ENCODE data around the gene FIG4. TPM values are rescaled to one million over a fixed set of nuclear protein-coding genes. Genes with fewer than 3 reads are reported as not detected.

Gene FIG4
- total RNA-seq, 2 experiments from 2014 or later = 13.1 to 14.3 TPM

- TF ChIP-seq CTCF (IDR thresholded peaks at IDR 0.05) = no peak
- no peak for DNase-seq
- H3K36me3 Mint-ChIP-seq (ENCODE audit: low read depth) = peaks cover 3% of the 10 kb centered on the region
- no peaks in the 10 kb centered on the region for H3K9me3 Mint-ChIP-seq
- ChIA-PET CTCF (no interaction called here), POLR2A (no interaction called here)
- intact Hi-C loops (cut with micrococcal nuclease) = no loop called here
- no peak overlapping the region for H3K27ac Mint-ChIP-seq
- no peaks in the 10 kb centered on the region for H3K27me3 Mint-ChIP-seq
- ATAC-seq = no peak
- no peaks in the 10 kb centered on the region for H3K4me1 Mint-ChIP-seq (ENCODE audit: low read depth)
- no peak overlapping the region for H3K4me3 Mint-ChIP-seq
These were observed 89.9 kb downstream of the FIG4 start for GRCh38 chr6:109781001-109781400.

GRCh38 chr6:109782491-109782999 lies 91.4 kb downstream of the FIG4 start:
- Mint-ChIP-seq H3K4me3 (no peak overlapping the region), H3K36me3 (ENCODE audit: low read depth) (peaks cover 3% of the 10 kb centered on the region), H3K9me3 (no peaks in the 10 kb centered on the region), H3K27me3 (no peaks in the 10 kb centered on the region), H3K4me1 (ENCODE audit: low read depth) (no peaks in the 10 kb centered on the region), H3K27ac (no peak overlapping the region)
- no peak for ATAC-seq
- TF ChIP-seq CTCF (IDR thresholded peaks at IDR 0.05) = no peak
- DNase-seq = no peak
- ChIA-PET CTCF (interaction anchor here (0.6 to 1.5 kb wide), 5 partner anchors 10 to 257 kb away, joined by 3 to 7 read pairs (median 3); no protein-coding TSS in a partner anchor), POLR2A (no interaction called here)
- intact Hi-C loops (cut with micrococcal nuclease) = no loop called here

- ATAC-seq (no peak), DNase-seq (peak; percentile 15)
- Mint-ChIP-seq H3K27me3 (no peaks in the 10 kb centered on the region), H3K27ac (no peak overlapping the region), H3K4me3 (no peak overlapping the region), H3K36me3 (ENCODE audit: low read depth) (peaks cover 3% of the 10 kb centered on the region), H3K9me3 (no peaks in the 10 kb centered on the region), H3K4me1 (ENCODE audit: low read depth) (no peaks in the 10 kb centered on the region)
- peak; percentile 23 for TF ChIP-seq CTCF (IDR thresholded peaks at IDR 0.05)
- POLR2A ChIA-PET = no interaction called here
- CTCF ChIA-PET = interaction anchor here (0.6 to 1.5 kb wide), 5 partner anchors 11 to 256 kb away, joined by 3 to 7 read pairs (median 3); no protein-coding TSS in a partner anchor
- intact Hi-C loops (cut with micrococcal nuclease) = no loop called here
These were observed 92.3 kb downstream of the FIG4 start for GRCh38 chr6:109783250-109783986.

- no peak overlapping the region for H3K4me3 Mint-ChIP-seq
- intact Hi-C loops (cut with micrococcal nuclease) = no loop called here
- no peak for DNase-seq
- TF ChIP-seq CTCF (IDR thresholded peaks at IDR 0.05) = no peak
- H3K27ac Mint-ChIP-seq = no peak overlapping the region
- POLR2A ChIA-PET = no interaction called here
- H3K9me3 Mint-ChIP-seq = no peaks in the 10 kb centered on the region
- no peak for ATAC-seq
- H3K4me1 Mint-ChIP-seq (ENCODE audit: low read depth) = no peaks in the 10 kb centered on the region
- no peaks in the 10 kb centered on the region for H3K27me3 Mint-ChIP-seq
- CTCF ChIA-PET = no interaction called here
- H3K36me3 Mint-ChIP-seq (ENCODE audit: low read depth) = peaks cover 3% of the 10 kb centered on the region
These were observed 96.2 kb downstream of the FIG4 start for GRCh38 chr6:109787312-109787711.

GRCh38 chr6:109788687-109789086 lies 97.6 kb downstream of the FIG4 start:
- peaks cover 3% of the 10 kb centered on the region for H3K36me3 Mint-ChIP-seq (ENCODE audit: low read depth)
- TF ChIP-seq CTCF (IDR thresholded peaks at IDR 0.05) = no peak

More at GRCh38 chr6:109788687-109789086, 97.6 kb downstream of the FIG4 start:
- ChIA-PET CTCF (no interaction called here), POLR2A (interaction anchor here (0.6 kb wide), 1 partner anchor 10 kb away, joined by 3 read pairs; no protein-coding TSS in a partner anchor)
- no peaks in the 10 kb centered on the region for H3K4me1 Mint-ChIP-seq (ENCODE audit: low read depth)
- H3K27me3 Mint-ChIP-seq = no peaks in the 10 kb centered on the region
- no peaks in the 10 kb centered on the region for H3K9me3 Mint-ChIP-seq
- intact Hi-C loops (cut with micrococcal nuclease) = no loop called here
- no peak overlapping the region for H3K4me3 Mint-ChIP-seq
- DNase-seq = no peak
- no peak overlapping the region for H3K27ac Mint-ChIP-seq
- no peak for ATAC-seq

Data from activated CD8-positive, alpha-beta T cell treated with anti-CD3 and anti-CD28 coated beads for 36 hours (primary cell).